ENCODE data around the gene GPRC5A. TPM values are rescaled to one million over a fixed set of nuclear protein-coding genes. Genes with fewer than 3 reads are reported as not detected.

Gene GPRC5A
- total and polyA plus RNA-seq, 2 donors (not counting 1 experiment from before 2014, with no cell fraction given): not detected

- peaks cover 18% of the 10 kb centered on the region for H3K4me1 Mint-ChIP-seq
- H3K27ac Mint-ChIP-seq: no peak overlapping the region
- H3K27me3 Mint-ChIP-seq: no peaks in the 10 kb centered on the region
- ChIA-PET CTCF (interaction anchor here (3.8 kb wide), 1 partner anchor 119 kb away, joined by 13 read pairs; no protein-coding TSS in a partner anchor), POLR2A (no interaction called here)
- 100% methylated on average over 1 of the region's 5 CpGs for WGBS (ENCODE audit: insufficient coverage)
- H3K79me2 ChIP-seq (ENCODE audit: control insufficient read depth, insufficient read depth, low read length): no peaks in the 10 kb centered on the region
- no peak for DNase-seq
- intact Hi-C loops (cut with micrococcal nuclease): no loop called here
- peaks cover 0 to 4% (median 0%) of the 10 kb centered on the region in 4 experiments for H3K27me3 ChIP-seq (replicated peaks in 1 of 4; ENCODE audit: control extremely low read depth in 1 of 4, control insufficient read depth in 3 of 4, insufficient read depth in 4 of 4, low read length in 3 of 4)
- TF ChIP-seq EZH2 (IDR thresholded peaks at IDR 0.05; ENCODE audit: borderline replicate concordance, insufficient read depth, low read depth, low read length, poor library complexity, severe bottlenecking) (no peak), CTCF (IDR thresholded peaks at IDR 0.05) (no peak)
- H3K4me2 ChIP-seq (replicated peaks; ENCODE audit: low read depth, low read length, poor library complexity, severe bottlenecking): no peak overlapping the region
- H3K4me3 Mint-ChIP-seq: no peak overlapping the region
- H3K9me3 Mint-ChIP-seq (ENCODE audit: insufficient read depth): no peaks in the 10 kb centered on the region
- peaks cover 23 to 24% of the 10 kb centered on the region in 2 donors for H3K4me1 ChIP-seq (ENCODE audit: control insufficient read depth in 2 of 2, insufficient read depth in 2 of 2, low read length in 2 of 2)
- ATAC-seq (ENCODE audit: low read depth): no peak
- H3K27ac ChIP-seq (ENCODE audit: low read length in 2 of 2): no peak overlapping the region
- no peaks in the 10 kb centered on the region for H4K20me1 ChIP-seq (ENCODE audit: control insufficient read depth, insufficient read depth, low read length, poor library complexity, severe bottlenecking)
- no peaks in the 10 kb centered on the region for H3K9me3 ChIP-seq (ENCODE audit: control extremely low read depth in 1 of 3, control insufficient read depth in 2 of 3, insufficient read depth in 1 of 3, low read length in 2 of 3)
- H3K9ac ChIP-seq (ENCODE audit: low read length): no peak overlapping the region
- no peak overlapping the region for H3K4me3 ChIP-seq (ENCODE audit: control extremely low read depth in 1 of 5, extremely low read depth in 1 of 5, insufficient read depth in 1 of 5, low read depth in 2 of 5, low read length in 4 of 5)
- no peaks in the 10 kb centered on the region for H3K36me3 ChIP-seq (replicated peaks in 1 of 2; ENCODE audit: control extremely low read depth in 1 of 2, control insufficient read depth in 1 of 2, extremely low read depth in 1 of 2, insufficient read depth in 2 of 2, low read length in 1 of 2)
- H2AFZ ChIP-seq (ENCODE audit: insufficient read depth, low read depth, low read length, poor library complexity, severe bottlenecking): no peak overlapping the region
Measured at GRCh38 chr12:12907552-12907951, 16.2 kb downstream of the GPRC5A start.

GRCh38 chr12:12908252-12908651 lies 16.9 kb downstream of the GPRC5A start:
- no peak for DNase-seq
- no peaks in the 10 kb centered on the region for H4K20me1 ChIP-seq (ENCODE audit: control insufficient read depth, insufficient read depth, low read length, poor library complexity, severe bottlenecking)
- Mint-ChIP-seq H3K4me1 (peaks cover 18% of the 10 kb centered on the region), H3K9me3 (ENCODE audit: insufficient read depth) (no peaks in the 10 kb centered on the region), H3K27me3 (no peaks in the 10 kb centered on the region), H3K27ac (no peak overlapping the region), H3K4me3 (no peak overlapping the region)
- intact Hi-C loops (cut with micrococcal nuclease): no loop called here
- H3K9ac ChIP-seq (ENCODE audit: low read length): no peak overlapping the region
- H3K4me2 ChIP-seq (replicated peaks; ENCODE audit: low read depth, low read length, poor library complexity, severe bottlenecking): no peak overlapping the region
- no peak for TF ChIP-seq EZH2 (IDR thresholded peaks at IDR 0.05; ENCODE audit: borderline replicate concordance, insufficient read depth, low read depth, low read length, poor library complexity, severe bottlenecking)
- no peak for TF ChIP-seq CTCF (IDR thresholded peaks at IDR 0.05)
- 90% methylated on average over 14 of the region's 14 CpGs for WGBS (ENCODE audit: insufficient coverage)
- H3K9me3 ChIP-seq (ENCODE audit: control extremely low read depth in 1 of 3, control insufficient read depth in 2 of 3, insufficient read depth in 1 of 3, low read length in 2 of 3): no peaks in the 10 kb centered on the region
- CTCF ChIA-PET: interaction anchor here (3.4 to 3.8 kb wide), 2 partner anchors 120 to 304 kb away, joined by 13 to 19 read pairs; no protein-coding TSS in a partner anchor
- no peaks in the 10 kb centered on the region for H3K79me2 ChIP-seq (ENCODE audit: control insufficient read depth, insufficient read depth, low read length)
- no peaks in the 10 kb centered on the region for H3K36me3 ChIP-seq (replicated peaks in 1 of 2; ENCODE audit: control extremely low read depth in 1 of 2, control insufficient read depth in 1 of 2, extremely low read depth in 1 of 2, insufficient read depth in 2 of 2, low read length in 1 of 2)
- H3K27ac ChIP-seq (ENCODE audit: low read length in 2 of 2): no peak overlapping the region
- ATAC-seq (ENCODE audit: low read depth): no peak
- no peak overlapping the region for H2AFZ ChIP-seq (ENCODE audit: insufficient read depth, low read depth, low read length, poor library complexity, severe bottlenecking)
- H3K27me3 ChIP-seq (replicated peaks in 1 of 4; ENCODE audit: control extremely low read depth in 1 of 4, control insufficient read depth in 3 of 4, insufficient read depth in 4 of 4, low read length in 3 of 4): peaks cover 0 to 4% (median 0%) of the 10 kb centered on the region in 4 experiments
- peaks cover 23 to 24% of the 10 kb centered on the region in 2 donors for H3K4me1 ChIP-seq (ENCODE audit: control insufficient read depth in 2 of 2, insufficient read depth in 2 of 2, low read length in 2 of 2)
- POLR2A ChIA-PET: no interaction called here
- no peak overlapping the region for H3K4me3 ChIP-seq (ENCODE audit: control extremely low read depth in 1 of 5, extremely low read depth in 1 of 5, insufficient read depth in 1 of 5, low read depth in 2 of 5, low read length in 4 of 5)
